HG03457 (cell line): Measurements from ENCODE around the gene PLP2.

Experiments used
- ATAC-seq: cut with Tn5 transposase; IDR thresholded peaks from one replicate; pipeline ENCODE4 v1.9.1; 2021; ENCODE audit warnings: moderate number of reproducible peaks; ENCODE audit not compliant: unreplicated experiment

The PLP2 gene

DNA sequence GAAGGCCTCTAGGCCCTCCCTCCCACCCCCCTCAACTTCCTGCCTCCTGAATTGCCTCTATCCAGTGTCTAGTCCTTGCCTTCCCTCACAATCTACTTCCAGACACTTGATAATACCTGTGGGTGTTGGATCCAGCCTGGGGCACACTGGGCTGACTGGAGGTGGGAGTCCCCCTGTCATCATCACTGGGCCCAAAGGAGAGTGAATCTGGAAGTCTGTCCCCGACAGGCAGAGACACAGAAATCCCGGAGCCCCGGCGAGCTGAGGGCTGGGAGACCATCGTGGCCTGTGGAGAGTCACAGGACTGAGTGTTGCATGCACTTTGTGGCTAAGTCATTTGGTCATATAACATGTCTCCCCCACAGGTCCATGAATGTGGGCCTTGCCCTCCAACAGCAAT lies 36.7 kb downstream of the PLP2 start:
- ATAC-seq: no peak

GRCh38 chrX:49209434-49210251 lies 37.9 kb downstream of the PLP2 start:
- no peak for ATAC-seq

DNA sequence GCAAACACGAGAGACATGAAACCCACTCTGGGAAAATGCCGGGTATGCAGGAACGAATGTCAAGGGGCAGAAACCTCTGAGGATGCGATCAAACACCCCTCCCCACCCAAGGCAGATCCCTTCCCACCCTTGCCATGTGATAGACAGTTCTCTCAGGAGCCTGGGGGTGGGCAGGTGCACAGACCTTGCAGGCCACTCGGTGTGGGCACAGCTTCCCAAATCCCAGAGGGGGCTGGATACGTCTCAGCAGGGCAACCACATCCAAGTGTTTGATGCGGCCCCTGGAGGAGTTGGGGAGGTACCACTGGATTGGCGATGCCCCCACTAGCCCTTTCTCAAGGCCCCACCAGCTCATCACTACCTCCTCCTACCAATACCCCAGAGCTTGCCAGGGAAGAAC lies 38.7 kb downstream of the PLP2 start:
- no peak for ATAC-seq

DNA sequence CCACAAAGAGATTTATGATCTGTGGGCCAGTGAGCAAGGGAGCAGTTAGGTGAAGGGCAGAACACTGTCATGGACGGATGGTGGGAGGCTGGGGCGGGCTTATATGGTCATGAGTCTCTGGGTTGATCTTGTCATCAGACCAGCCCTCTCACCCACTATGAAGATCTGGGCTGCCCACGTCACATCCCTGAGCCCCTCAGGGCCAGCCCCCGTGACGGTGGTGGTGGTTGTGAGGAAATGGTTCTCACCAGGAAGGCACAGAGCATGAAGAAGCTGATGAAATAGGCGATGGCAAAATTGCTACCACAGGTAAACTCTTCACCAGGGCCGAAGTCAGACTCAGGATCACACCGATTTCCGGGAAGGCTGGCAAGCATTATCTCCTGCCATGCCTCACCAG lies 39.4 kb downstream of the PLP2 start:
- ATAC-seq: no peak

GRCh38 chrX:49212209-49212608 lies 40.5 kb downstream of the PLP2 start:
- no peak for ATAC-seq

DNA sequence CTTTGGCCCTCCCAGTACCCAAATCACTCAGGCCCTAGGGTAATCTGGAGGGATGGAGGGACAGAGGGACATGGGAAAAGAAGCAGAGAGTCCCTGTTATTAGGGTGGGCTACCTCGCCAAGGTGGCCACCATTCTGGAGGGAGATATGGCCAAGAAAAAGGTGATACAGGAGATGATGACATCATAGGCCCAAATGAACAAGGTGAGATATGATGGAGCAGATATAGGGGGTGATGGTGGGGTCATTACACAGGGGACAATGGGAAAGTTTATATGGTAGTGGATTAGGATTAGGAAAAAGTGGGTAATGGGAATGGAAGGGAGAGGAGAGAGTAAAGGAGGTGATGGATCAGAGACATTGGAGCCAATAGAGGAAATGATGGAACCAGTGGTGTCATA lies 41.2 kb downstream of the PLP2 start:
- no peak for ATAC-seq

DNA sequence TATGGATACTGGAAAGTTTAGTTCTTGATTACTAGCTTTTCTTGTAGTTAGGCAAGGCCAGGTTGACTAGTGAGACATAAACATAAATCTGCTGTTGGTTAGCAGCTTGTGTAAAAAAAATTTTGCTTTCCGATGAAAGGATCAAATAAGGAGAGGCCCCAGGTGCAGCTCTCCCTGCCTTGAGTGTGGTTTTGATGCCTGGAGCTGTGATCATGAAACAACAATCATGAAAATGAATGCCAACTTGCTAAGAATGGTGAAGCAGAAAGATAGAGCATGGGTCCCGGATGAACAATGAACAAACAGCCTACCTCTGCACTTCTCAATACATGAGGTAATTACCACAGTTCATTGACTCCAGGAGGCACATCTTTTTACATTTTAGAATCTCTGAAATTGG lies 42.7 kb downstream of the PLP2 start:
- no peak for ATAC-seq

DNA sequence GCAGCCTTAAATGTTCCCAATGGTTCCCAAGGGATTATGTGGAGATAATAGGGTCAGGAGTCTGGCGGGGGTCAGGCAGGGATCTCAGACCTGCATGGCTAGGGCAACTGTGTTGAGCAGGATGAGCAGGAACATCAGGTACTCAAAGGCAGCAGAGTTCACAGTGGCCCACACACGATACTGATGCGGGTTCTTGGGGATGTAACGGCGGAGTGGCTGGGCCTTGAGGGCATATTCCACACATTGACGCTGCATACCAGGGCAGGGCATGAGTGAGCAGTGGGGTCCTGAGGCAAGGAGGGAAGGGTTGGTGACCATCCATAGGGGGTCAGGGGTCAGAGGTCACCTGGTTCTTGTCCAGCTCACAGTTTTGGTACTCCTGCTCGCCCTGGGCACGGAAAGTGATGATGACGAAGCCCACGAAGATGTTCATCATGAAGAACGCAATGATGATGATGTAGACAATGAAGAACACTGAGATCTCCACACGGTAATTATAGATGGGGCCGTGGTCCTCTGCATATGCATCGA lies 43.4 kb downstream of the PLP2 start:
- no peak for ATAC-seq

- no peak for ATAC-seq
Observed at GRCh38 chrX:49220100-49220499, 48.4 kb downstream of the PLP2 start.

- ATAC-seq: no peak
Observed at GRCh38 chrX:49221868-49222267, 50.2 kb downstream of the PLP2 start.
